DND-41 (cell line): ENCODE data around the gene TBC1D22A.

Experiments
- EZH2 ChIP-seq: IDR thresholded peaks from 3 replicates; pipeline ENCODE4 v1.6.1; 2012; ENCODE audit warnings: borderline replicate concordance, low read depth, mild to moderate bottlenecking, moderate library complexity, low read length, inconsistent platforms; ENCODE audit not compliant: severe bottlenecking
- TF ChIP-seq, protein P1 (sequence below): IDR thresholded peaks from 2 replicates; pipeline ENCODE4 v1.5.1; 2012; ENCODE audit warnings: borderline replicate concordance, low read length, moderate library complexity, mild to moderate bottlenecking; ENCODE audit not compliant: poor library complexity, severe bottlenecking; ENCODE audit errors: extremely low read depth

DNA sequence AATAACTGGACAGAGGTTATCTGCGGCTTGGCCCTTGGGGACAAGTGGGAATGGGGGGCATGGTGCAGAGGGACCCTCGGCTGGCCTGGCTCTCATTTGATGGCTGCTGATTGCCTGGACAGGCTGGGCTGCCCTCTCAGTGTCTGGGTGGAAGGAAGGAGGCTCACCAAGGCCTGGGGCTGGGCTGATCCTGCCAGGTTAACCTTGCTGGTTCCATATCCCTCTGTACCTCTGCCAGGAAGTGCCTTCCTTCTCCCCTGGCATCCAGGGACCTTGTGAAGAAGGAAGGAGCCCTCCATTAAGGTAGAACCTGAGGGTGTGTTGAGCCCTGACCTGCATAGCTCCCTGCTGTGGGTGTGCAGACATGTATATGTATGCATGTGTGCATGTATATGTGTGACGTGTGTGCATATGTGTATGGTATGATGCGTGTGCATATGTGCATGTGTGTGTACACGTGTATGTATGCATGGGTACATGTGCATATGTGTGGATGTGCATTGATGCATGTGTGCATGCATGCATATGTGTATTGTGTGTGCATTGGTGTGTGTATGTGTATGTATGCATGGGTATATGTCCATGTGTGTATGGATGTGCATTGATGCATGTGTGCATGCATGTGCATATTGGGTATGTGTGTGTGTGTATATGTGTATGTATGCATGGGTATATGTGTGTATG, 433.9 kb downstream of the TBC1D22A start:
- TF ChIP-seq, protein P1, sequence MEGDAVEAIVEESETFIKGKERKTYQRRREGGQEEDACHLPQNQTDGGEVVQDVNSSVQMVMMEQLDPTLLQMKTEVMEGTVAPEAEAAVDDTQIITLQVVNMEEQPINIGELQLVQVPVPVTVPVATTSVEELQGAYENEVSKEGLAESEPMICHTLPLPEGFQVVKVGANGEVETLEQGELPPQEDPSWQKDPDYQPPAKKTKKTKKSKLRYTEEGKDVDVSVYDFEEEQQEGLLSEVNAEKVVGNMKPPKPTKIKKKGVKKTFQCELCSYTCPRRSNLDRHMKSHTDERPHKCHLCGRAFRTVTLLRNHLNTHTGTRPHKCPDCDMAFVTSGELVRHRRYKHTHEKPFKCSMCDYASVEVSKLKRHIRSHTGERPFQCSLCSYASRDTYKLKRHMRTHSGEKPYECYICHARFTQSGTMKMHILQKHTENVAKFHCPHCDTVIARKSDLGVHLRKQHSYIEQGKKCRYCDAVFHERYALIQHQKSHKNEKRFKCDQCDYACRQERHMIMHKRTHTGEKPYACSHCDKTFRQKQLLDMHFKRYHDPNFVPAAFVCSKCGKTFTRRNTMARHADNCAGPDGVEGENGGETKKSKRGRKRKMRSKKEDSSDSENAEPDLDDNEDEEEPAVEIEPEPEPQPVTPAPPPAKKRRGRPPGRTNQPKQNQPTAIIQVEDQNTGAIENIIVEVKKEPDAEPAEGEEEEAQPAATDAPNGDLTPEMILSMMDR, result no peak
- TF ChIP-seq EZH2, result no peak
